Fibroblast of skin of back (primary cell): ENCODE measurements around the gene FAIM2.
"Not testable (repeated sequence)": the region's sequence is repeated elsewhere in the genome, so short reads cannot be mapped to it uniquely, and the experiment has no call there.

Experiments
- DNase-seq: peaks from one replicate; pipeline ENCODE4 v3.0.0-alpha.2; 2013

FAIM2 gene

DNA sequence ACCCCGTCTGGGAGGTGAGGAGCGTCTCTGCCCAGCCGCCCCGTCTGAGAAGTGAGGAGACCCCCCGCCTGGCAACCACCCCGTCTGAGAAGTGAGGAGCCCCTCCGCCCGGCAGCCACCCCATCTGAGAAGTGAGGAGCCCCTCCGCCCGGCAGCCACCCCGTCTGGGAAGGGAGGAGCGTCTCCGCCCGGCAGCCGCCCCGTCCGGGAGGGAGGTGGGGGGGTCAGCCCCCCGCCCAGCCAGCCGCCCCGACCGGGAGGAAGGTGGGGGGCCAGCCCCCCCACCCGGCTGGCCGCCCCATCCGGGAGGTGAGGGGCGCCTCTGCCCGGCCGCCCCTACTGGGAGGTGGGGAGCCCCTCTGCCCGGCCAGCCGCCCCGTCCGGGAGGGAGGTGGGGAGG, 42.8 kb downstream of the FAIM2 start:
- DNase-seq: not testable (repeated sequence)

DNA sequence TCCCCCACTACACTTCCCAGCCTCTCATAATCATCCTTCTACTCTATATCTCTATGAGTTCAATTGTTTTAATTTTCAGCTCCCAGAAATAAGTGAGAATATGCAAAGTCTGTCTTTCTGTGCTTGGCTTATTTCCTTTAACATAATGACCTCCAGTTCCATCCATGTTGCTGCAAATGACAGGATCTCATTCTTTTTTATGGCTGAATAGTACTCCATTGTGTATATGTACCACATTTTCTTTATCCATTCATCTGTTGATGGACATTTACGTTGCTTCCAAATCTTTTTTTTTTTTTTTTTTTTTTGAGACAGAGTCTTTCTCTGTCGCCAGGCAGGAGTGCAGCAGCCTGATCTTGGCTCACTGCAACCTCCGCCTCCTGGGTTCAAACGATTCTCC, 47.8 kb downstream of the FAIM2 start:
- not testable (repeated sequence) for DNase-seq

DNA sequence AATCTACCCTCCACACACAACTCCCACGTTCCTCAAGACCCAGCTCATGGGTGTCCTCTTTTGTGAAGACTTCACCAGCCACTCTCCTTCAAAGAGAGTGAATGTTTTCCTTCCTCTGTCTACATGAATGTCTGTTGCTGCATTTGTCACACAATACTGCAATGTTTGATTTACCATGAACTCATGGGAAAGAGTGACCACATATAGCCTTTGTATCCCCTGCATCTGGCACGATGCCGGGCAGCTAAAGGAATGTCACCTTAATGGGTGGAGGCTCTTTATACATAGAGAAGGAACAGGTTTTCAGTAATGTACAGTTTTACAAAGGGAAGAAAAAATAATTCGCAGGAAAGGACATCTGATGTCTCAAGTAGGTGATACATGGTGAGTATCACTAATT, 48.7 kb downstream of the FAIM2 start:
- no peak for DNase-seq

DNA sequence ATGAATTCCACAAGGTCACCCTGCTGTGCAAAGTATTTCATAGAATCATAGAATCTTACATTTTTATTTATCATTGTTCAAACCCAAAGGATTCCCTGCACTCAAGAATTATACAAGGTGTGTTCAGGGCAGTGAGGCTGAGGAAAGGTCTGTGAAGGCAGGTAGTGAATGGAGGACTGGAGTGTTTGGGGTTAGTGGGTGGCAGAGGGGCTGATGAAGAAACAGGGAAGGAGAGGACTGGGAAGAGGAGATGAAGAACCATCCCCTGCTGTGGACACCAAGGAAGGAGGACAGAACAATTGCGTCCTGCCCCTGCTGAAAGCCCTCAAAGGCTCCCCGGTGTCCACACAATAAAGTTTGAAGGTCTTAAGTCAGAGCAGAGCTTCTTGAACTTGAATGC, 50.0 kb downstream of the FAIM2 start:
- no peak for DNase-seq

DNA sequence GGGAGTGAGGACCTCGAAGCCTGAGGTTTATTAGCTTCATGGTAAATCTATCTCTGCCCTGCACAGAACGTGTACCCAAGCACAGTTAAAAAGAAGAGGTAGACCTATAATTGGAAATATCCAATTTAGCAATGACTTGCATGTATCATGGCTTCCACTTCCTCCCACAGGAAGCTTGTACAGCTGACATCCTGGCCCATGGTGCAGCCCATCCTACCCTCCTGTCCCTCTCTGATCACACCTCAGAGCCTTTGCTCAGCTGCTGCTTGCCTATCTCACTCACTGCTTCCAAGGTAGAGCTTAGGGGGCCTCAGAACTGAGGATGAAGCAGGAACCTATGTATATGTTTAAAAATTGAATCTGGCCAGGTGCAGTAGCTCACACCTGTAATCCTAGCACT, 56.5 kb downstream of the FAIM2 start:
- DNase-seq: no peak

DNA sequence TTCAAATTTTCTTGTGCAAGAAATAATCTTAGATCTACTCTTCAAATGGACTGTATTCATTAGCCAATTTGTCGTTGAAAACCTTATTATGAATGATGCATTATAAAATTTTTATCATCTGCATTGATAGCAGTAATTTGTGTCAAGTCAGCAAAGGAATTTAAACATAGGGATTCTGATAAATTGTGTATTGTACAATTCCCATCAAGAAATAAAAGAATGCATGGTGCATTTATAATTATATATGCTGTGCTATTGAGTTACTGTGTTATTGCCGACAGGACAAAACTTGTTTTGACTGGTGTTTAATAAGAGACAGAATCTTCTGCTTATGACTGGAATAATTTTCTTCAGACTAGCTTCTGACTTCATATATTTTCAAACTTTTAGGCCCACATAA, 57.7 kb downstream of the FAIM2 start:
- no peak for DNase-seq

DNA sequence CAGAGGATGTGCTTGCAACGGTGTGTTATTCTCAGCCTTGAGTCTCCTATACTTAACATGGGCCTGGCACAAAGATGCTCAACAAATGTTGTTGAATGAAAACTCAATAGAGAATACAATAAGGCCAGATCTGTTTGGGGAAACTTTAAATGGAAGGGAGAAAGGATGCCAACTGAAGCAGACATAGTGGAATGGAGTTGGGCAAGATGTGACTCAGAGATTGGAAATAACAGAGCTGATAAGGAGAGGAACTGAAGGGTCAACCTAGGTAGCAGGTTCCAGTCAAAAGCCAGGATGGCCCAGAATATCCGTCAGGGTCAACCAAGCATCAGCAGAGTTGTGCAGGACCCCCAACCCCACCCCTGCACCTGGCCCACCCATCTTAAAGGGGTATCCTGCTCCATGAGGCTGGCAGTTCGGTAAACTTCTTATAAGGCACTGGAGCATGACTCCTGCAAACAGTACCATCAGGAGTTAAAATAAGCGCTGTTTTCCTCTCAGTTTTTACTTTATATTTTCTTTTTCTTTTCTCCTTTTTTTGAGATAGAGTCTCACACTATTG, 59.7 kb downstream of the FAIM2 start:
- DNase-seq: no peak

DNA sequence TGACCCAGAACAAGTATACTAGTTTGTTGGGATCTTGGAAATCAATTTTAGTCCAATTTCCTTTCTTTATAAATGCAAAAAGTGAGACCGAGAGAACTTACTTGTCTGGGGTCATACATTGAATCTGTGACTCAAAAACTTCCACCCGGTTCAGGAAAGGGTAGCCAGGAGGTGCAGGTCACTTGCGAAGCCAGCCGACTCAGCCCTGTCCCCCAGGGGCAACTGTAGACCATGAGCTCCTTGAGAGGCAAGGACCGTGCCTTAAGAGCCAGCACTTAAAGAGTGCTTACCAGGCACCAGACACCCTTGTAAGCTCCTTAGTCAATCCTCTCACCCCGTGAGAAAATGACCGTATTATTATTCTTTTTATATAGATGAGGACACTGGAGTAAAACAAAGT, 60.3 kb downstream of the FAIM2 start:
- no peak for DNase-seq

DNA sequence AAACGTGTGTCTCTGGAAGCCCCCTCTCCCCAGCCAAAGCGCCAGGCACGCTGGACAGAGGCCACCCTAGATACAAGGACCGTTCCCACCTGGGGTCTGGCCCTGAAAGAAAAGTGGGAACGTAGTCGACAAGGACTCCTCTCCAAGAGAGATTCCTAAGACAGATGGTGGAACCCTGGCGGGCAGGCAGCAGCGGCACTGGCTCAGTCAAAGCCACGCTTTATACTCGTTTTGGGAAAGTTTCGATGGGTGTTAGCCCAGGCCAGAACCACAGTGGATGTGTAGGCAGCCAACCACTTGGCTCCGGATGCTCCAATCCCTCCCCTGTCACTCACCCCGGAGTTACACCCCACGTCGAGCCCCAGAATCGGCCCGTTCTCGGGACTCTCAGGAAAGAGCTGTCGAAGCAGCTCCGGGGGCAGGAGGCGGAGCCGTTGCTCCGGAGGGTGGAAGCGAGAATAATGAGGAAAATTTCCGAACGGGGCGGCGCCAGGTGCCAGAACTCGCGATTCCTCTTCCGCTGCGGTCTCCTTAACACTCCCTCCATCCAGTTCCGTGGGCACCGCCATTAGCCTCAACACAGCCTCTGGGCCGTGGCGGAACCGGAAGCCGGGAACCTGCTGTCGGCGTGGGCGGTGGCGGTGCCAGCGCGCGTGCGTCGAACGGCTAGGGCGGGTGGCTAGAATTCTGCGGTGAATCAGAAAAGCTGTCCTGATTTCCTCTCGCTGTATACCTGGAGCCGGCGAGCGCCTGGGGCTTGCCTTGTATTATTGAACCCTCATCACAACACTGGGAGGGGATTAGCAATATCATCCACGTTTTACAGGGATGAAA, 61.0 kb downstream of the FAIM2 start, which contains the start of gene BCDIN3D:
Gene BCDIN3D, minus strand, starts transcription at position 588 of the 834 bp plus-strand sequence. Its CDS starts 19 bp downstream, at position 569.
- peak; percentile 92 for DNase-seq

DNA sequence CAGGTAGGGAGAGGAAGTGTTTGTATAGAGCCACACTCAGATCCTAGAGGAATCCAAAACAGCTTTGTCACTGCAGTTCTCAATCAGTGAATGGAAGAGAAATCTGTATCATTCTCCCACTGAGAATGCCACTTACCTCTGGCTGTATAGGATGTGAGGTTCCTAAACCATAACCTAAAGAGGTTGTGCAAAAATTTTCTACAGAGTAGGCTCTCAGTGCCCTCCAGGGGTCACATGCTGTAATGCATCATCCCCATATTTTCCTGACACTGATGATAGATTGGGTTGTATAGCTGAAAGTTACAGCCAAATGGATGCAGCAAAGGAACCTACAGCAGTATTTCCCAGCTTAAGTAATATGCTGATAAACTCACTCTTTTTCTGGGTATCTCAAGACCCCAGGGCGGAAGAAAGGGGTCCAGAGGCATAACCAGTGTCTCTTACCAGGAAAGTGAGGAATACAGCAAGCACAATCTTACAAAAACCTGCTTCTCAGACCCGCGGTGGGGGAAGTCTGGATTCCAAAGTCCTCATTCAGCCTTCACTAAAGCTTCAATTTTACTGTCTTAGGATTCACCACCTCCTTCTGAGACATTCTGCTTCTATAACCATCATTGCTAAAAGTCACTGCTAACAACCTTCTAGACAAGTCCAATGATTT, 64.6 kb downstream of the FAIM2 start:
- DNase-seq: peak; percentile 57

DNA sequence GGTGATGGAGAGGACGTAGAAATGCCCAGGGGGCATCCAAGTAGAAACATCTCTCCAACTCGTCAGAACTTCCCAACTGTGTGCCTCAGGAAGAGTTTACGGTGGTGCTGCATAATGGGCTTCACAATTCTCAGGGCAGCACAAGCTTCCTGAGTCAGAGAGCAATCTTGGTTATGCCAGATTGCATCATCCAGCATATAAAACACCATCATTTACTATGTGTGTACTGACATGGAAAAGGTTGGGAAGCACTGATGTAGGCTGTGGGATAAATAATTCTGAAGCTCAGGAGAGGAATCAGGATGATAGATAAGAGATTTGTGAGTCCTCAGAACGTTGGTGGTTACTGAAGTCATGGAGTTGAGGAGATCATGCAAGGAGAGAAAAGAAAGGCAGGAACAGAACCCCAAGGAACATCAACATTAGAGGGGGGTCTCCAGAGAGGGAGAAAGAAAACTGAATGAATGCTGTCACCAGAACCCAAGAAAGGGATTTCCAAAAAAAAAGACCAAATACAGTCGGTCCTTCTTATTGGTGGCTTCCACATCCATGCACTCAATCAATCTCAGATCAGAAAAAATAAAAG, 70.8 kb downstream of the FAIM2 start:
- peak; percentile 74 for DNase-seq

DNA sequence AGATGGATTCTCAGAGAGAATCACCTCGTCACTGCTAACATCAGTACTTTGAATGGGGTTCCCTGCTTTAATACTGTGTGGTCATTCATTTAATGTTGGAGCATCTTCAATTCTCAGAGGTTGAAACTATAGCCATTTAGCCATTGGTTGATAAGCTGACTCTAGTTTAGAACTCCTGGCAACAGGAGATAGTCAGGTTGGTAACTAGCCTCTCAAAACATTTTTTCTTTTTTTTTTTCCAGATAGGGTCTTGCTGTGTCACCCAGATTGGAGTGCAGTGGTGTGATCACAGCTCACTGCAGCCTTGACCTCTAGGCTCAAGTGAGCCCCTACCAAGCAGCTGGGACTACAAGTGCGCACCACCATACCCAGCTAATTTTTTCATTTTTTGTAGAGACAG, 72.0 kb downstream of the FAIM2 start:
- no peak for DNase-seq

DNA sequence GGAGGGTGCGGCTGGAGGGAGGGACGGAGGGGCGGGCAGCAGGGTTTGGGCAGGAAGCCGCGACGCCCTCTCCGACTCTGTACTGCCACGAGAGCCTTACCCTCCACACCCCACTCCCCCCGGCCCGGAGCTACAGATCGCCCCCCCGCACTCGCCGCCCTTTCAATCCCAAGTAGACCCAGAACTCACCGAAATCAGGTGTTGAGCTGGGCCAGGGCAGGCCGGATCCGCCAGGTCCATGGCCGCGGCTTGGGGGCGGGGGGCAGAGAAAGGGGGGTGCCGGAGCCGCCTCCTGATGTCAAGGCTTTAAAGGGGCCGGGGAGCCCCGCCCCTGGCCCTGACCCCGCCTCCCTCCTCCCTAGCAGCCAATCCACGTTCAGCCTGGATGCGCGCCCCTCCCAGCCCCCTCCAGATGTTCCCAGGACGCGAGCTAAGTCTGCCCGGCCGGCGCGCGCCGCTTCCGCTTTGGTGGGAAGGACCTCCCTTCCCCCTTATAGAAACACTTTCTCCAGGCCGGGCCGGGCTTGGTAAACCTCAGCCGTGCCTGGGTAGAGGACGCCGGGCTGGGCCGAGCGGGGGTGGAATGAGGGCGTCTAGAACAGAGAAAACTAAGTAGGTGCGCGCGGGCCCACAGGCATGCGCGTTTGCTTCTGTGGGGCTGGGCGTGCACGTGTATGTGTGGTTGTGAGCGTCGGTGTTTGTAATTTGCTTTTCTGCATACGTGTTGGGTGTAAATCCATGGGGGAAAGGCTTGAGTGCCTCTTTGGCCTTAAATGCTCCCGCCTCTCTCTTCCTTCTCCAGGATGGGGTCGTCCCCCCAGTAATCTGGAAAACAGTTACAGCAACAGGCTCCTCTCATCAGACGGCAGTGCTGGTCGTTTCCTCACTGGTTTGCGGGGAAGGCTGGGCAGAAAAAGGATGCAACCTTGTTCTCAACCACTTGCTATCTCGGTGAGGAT, 75.3 kb downstream of the FAIM2 start, which contains the start of gene NCKAP5L:
Gene NCKAP5L, minus strand, starts transcription at position 281 of the 959 bp plus-strand sequence. CDS start 24,369 bp downstream, outside the sequence.
- peak; percentile 97 for DNase-seq

DNA sequence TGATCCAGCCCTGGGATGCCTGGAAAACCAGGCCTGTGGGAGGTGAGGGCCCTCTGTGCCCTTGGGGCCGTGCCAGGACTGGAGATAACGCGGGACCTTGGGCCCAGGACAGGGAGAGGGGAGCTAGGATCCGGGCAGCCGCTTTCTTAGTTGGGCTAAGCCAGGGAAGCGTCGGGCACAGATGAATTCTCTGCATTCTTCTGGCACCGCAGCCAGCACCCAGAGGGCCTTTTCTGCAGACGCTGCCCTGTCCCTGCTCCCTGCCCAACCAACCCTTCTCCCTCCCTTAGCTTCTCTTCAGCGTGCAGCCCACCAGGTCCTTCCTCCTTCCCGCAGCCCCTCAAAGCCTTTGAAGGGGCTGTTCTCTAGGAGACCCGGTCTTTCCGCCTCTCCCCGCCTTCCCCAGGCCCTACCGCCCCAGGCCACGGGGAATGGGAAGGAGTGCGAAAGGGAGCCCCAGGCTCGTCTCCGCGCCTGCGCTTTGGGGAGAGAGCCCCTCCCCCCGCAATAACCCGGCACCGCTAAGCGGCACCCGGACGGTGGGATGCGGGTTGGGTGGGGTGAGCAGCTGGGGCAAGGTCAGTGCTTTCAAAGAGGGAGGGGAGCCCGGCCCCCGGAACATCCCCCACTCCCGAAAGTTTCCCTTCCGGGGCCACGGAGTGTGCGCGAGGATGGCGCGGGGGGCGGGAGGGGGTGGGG, 76.2 kb downstream of the FAIM2 start:
- peak; percentile 79 for DNase-seq

DNA sequence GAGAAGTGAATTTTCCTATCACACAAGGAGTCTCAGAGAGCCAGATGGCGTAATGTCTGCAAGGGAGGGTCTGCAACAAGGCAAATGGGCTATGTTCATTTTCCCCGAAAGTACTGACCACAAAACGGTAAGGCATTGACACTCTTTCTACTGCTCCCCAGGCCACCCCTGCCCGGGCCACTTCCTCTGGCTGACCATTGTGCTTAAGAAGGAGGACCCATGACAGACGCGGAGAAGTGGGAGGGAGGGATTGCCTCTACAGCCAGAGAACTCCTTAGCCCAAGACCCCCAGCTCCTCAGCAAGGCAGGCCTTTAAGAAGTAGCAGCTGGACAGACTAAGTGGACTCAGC, 76.7 kb downstream of the FAIM2 start:
- DNase-seq: no peak

DNA sequence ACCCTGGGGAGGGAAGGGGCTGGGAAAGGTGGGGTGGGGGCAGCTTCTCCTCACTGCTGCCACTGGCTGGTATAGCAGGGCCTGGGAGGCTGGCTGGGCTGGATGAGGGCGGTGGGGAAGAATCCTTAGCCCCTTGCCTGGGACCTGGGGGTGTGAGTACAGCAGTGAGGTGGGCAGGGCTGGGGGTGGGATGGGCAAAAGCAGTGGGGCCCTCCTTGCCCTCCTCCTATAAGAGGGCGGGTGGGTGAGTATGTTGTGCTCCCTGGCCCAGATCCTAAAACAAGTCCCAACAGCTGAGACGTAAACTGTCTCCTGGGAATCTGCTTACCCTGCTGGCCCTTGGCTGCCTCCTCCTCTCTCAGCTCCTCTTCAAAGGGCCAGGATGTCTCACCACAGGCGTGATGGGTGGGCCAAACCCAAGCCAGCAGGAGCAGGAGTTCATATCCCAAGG, 77.7 kb downstream of the FAIM2 start:
- peak; percentile 57 for DNase-seq

DNA sequence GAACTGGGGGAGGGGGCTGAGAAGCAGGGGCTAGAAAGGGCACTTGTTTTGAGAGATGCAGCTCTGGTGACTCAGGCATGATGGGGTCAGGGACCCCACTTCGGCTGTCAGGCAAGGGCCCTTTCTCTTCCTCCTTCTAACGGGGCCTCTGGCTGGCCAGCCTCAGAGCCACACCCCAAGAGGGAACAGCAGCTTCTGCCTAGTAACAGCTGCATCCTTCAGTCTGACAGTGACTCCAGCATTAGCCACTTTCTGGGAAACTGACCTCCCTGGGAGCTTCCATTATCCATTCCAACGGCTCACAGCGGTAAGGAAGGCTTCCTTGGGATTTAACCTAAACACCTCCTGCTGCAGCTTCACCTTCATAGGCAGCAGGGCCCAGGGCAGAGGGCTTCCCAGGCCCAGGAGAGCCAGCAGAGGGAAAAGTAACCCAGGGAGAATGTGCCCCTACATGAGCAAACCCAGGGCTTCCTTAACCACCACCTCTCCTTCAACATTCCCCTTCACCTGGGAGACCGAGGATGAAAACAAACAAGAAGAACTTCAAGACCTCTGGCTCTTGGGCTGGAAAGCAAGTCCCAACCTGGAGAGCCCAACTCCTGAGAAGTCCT, 78.2 kb downstream of the FAIM2 start:
- DNase-seq: no peak

DNA sequence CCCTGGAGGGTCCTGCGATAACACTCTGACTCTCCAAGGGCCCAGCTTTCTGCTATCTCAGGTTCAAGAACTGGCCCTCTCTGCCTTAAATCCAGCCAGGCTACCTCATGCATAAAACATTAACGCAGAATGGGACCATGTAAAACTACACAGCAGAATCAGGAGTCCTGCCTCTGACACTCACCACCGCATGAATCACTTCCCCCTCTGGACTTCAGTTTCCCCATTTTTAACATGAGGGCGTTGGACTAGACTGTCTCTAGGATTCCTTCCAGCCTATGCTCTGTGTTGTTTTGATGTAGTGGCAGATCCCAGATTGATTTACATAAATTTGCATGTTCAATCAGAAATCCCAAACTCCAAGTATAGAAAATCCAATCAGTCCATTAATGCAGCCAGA, 78.8 kb downstream of the FAIM2 start:
- peak; percentile 48 for DNase-seq

DNA sequence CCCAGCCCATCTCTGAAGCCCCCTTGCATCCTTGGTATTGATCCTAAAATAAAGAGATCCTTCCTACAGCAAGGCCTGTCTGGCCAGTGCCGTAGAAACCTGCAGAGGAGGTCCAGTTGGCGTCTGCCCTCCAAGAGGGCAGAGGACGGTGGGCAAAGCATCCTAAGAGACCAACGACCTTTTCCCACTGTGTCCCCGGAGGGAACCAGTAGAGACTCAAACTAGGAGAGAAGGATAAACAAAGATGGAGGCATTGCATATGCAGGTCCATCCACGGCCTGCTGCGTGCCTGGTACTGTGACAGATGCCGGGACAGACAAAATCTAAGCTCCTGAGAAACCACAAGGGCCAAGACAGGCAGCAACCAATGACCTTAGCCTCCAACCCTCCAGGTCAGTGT, 79.3 kb downstream of the FAIM2 start:
- no peak for DNase-seq

DNA sequence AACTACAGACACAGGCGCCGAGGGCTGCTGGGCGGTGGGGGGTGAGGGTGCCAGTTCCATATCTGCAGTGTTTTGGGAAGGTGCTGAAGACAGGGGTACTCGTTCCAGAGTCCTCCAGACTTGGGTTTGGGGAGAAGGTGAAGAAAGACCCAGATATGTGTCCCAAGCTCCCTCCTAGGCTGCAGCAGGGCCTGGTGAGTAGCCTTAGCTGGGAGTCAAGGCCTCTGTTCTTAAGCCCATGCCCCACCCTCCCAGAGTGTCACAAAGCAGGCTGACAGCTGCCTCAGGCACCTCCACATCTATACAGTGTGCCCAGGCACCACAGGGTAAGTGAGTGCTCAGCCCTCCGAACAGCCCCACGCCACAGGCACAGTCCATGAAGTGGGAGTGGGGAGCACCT, 79.7 kb downstream of the FAIM2 start:
- DNase-seq: no peak

DNA sequence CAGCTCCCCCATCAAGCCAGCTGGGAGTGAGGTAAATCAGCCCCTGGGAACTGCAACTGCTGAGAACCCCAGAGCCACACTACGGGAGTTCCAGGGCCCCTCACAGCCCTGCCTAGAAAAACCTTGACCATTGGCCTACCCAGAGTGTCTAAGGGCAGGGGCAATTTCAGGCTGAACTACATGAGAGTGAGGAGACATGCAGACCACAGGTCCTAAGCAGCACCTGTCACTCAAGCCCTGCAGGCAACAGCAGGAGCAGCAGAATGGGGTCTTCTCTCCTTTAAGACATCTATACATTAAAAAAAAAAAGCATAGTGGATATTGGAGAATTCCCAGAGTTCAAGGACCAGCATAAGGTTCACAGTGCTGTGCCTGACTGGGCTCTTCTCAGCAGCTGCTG, 80.3 kb downstream of the FAIM2 start:
- DNase-seq: no peak
